ENCODE measurements around the gene EPS8L3. TPM values are rescaled to one million over a fixed set of nuclear protein-coding genes. Genes with fewer than 3 reads are reported as not detected.

The EPS8L3 gene
- total and polyA plus RNA-seq, 2 donors (not counting 3 experiments of a cell fraction or from before 2014, with no cell fraction given) = not detected

DNA sequence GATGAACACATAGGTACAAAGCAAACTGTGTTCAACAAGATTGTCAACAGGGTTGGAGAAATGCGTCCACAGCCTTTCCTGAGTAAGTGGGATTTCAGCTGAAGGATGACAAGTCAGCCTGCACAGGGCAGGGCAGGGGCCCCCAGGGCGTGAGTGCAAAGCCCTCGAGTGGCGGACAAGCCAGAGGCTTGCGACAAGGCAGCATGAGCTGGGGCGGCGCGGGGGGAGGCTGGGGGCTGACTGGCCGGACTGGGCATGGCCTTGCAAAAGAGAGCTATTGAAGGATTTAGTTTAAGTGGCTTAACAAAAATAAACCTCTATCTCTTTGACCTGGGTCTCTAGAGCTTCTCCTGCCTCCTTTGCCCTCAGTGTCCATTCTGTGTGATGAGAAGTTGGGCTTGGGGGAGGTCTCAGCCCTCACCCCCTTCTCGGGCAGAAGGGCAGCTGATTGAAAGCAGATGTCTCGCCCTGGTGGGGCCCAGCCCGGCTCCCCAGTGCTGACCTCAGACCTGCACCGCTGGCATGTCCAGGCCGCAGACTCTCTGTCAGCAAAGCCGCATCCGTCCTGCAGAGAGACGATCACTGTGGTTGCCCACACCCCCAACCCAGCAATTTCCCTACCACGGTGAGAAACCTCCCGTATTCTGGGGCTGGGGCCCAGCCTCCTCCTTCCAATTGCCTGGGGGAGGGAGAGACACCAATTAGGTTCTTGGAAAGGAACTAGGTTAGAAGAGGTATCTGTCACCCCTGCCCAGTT lies 24.3 kb upstream of the EPS8L3 start:
- Histone ChIP-seq H3K27ac (ENCODE audit: insufficient read depth, low read depth, low read length) (no peak overlapping the region), H3K4me1 (ENCODE audit: control insufficient read depth, extremely low read depth, insufficient read depth, low read length) (peaks cover 40% of the 10 kb centered on the region), H3K9ac (replicated peaks; ENCODE audit: extremely low read depth, insufficient read depth, low read length) (no peak overlapping the region), H3K9me1 (replicated peaks; ENCODE audit: control insufficient read depth, extremely low read depth, insufficient read depth, low read length) (no peaks in the 10 kb centered on the region), H3K36me3 (ENCODE audit: control insufficient read depth in 2 of 2, extremely low read depth in 1 of 2, insufficient read depth in 2 of 2, low read length in 2 of 2) (no peaks in the 10 kb centered on the region), H3K27me3 (ENCODE audit: control insufficient read depth in 2 of 2, insufficient read depth in 2 of 2, low read length in 2 of 2) (no peaks in the 10 kb centered on the region), H3K4me3 (replicated peaks in 1 of 3; ENCODE audit: insufficient read depth in 1 of 3, low read depth in 1 of 3, low read length in 3 of 3) (no peak overlapping the region), H3K4me2 (ENCODE audit: insufficient read depth, low read length) (no peak overlapping the region), H4K20me1 (replicated peaks; ENCODE audit: control insufficient read depth, extremely low read depth, insufficient read depth, low read length) (no peaks in the 10 kb centered on the region), H2AFZ (ENCODE audit: low read depth, low read length) (no peak overlapping the region), H3K9me3 (replicated peaks; ENCODE audit: control insufficient read depth, insufficient read depth, low read length) (no peaks in the 10 kb centered on the region), H3K79me2 (ENCODE audit: control insufficient read depth, insufficient read depth, low read length) (no peaks in the 10 kb centered on the region)
- FAIRE-seq (no peak), DNase-seq (ENCODE audit: low read depth, low spot score) (no peak)
- ChIA-PET POLR2A (no interaction called here), CTCF (interaction anchor here (1.7 to 17.2 kb wide), 3 partner anchors 10 to 193 kb away, joined by 6 to 807 read pairs (median 22); partner anchors contain the start of gene AHCYL1)
- no TSS peak for BruUV-seq (replicated peaks)
- dilution Hi-C loops (cut with MboI; ENCODE audit: extremely low pct_ligation_motif_present, low sequenced_read_pairs) (loop anchor here (25.0 kb wide), 1 partner anchor 224 kb away; no protein-coding TSS in a partner anchor), intact Hi-C loops (cut with micrococcal nuclease) (no loop called here)
- TF ChIP-seq, protein P1, sequence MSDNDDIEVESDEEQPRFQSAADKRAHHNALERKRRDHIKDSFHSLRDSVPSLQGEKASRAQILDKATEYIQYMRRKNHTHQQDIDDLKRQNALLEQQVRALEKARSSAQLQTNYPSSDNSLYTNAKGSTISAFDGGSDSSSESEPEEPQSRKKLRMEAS (IDR thresholded peaks at IDR 0.05; ENCODE audit: insufficient read depth, insufficient read length) = no peak
- TF ChIP-seq, protein P2, sequence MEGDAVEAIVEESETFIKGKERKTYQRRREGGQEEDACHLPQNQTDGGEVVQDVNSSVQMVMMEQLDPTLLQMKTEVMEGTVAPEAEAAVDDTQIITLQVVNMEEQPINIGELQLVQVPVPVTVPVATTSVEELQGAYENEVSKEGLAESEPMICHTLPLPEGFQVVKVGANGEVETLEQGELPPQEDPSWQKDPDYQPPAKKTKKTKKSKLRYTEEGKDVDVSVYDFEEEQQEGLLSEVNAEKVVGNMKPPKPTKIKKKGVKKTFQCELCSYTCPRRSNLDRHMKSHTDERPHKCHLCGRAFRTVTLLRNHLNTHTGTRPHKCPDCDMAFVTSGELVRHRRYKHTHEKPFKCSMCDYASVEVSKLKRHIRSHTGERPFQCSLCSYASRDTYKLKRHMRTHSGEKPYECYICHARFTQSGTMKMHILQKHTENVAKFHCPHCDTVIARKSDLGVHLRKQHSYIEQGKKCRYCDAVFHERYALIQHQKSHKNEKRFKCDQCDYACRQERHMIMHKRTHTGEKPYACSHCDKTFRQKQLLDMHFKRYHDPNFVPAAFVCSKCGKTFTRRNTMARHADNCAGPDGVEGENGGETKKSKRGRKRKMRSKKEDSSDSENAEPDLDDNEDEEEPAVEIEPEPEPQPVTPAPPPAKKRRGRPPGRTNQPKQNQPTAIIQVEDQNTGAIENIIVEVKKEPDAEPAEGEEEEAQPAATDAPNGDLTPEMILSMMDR (IDR thresholded peaks at IDR 0.05; ENCODE audit: extremely low read depth in 1 of 2, insufficient read depth in 1 of 2, low read depth in 1 of 2, low read length in 2 of 2) = no peak
- TF ChIP-seq FOS (IDR thresholded peaks at IDR 0.05; ENCODE audit: borderline replicate concordance, insufficient read depth, low read length) = no peak

All from endothelial cell of umbilical vein (primary cell).